ENCODE results near the gene RAD9A. TPM values are rescaled to one million over a fixed set of nuclear protein-coding genes. Genes with fewer than 3 reads are reported as not detected.

The RAD9A gene
- total and polyA plus RNA-seq, 2 experiments from 2014 or later: 13.9 to 17.0 TPM

- H3K4me1 ChIP-seq (ENCODE audit: insufficient read depth): peaks cover 7% of the 10 kb centered on the region
- H3K9me3 Mint-ChIP-seq: no peaks in the 10 kb centered on the region; the same call in 2 of the 3 replicates
- no peaks in the 10 kb centered on the region for H3K79me2 ChIP-seq (replicated peaks; ENCODE audit: insufficient read depth)
- no peak overlapping the region; the same call in 2 of the 3 replicates for H3K4me3 Mint-ChIP-seq
- peaks cover 23% of the 10 kb centered on the region for H3K4me1 Mint-ChIP-seq
- no peak for DNase-seq (ENCODE audit: low spot score)
- no peaks in the 10 kb centered on the region for H3K9me2 ChIP-seq (ENCODE audit: insufficient read depth)
- no peak for ATAC-seq
- H3F3A ChIP-seq (replicated peaks; ENCODE audit: low read depth): 0 out of 2 replicates have a peak, but pooled peaks cover 14% of the 10 kb centered on the region
- H3K4me2 ChIP-seq: no peak overlapping the region
- H3K36me3 Mint-ChIP-seq (ENCODE audit: low read depth): no peaks in the 10 kb centered on the region
- TF ChIP-seq ZNF331 (CRISPR knock-in tag; IDR thresholded peaks at IDR 0.05; ENCODE audit: low read depth) (no peak), ETS1 (IDR thresholded peaks at IDR 0.05) (no peak), EZH2 (IDR thresholded peaks at IDR 0.05; ENCODE audit: low read depth, unreplicated experiment) (no peak), POLR2AphosphoS5 (IDR thresholded peaks at IDR 0.05; ENCODE audit: low read depth) (no peak), CTCF (conservative IDR thresholded peaks at IDR 0.05; ENCODE audit: low read depth in 2 of 2) (no peak), REST (IDR thresholded peaks at IDR 0.05; ENCODE audit: unreplicated experiment) (no peak), CREB1 (CRISPR knock-in tag; IDR thresholded peaks at IDR 0.05; ENCODE audit: low read depth) (no peak), ZNF462 (CRISPR knock-in tag; IDR thresholded peaks at IDR 0.05) (no peak), STAT1 (IDR thresholded peaks at IDR 0.05; ENCODE audit: unreplicated experiment) (no peak), NANOG (IDR thresholded peaks at IDR 0.05; ENCODE audit: borderline replicate concordance) (no peak), EZH2phosphoT487 (IDR thresholded peaks at IDR 0.05; ENCODE audit: unreplicated experiment) (no peak), JUNB (IDR thresholded peaks at IDR 0.05; ENCODE audit: unreplicated experiment) (no peak), ZNF114 (CRISPR knock-in tag; IDR thresholded peaks at IDR 0.05) (no peak)
- peaks cover 12% of the 10 kb centered on the region for H3K27me3 Mint-ChIP-seq (ENCODE audit: insufficient read depth, low read depth, poor library complexity)
- H3K27me3 ChIP-seq (ENCODE audit: insufficient read depth): no peaks in the 10 kb centered on the region
- H3K4me3 ChIP-seq: no peak overlapping the region
- no peak overlapping the region for H3K27ac Mint-ChIP-seq
- no peaks in the 10 kb centered on the region; the same call in 1 of the 2 replicates for H4K20me1 ChIP-seq (replicated peaks; ENCODE audit: insufficient read depth)
- H2AFZ ChIP-seq: no peak overlapping the region
- no peak overlapping the region for H3K27ac ChIP-seq (ENCODE audit: low read depth)
- no peaks in the 10 kb centered on the region for H3K36me3 ChIP-seq (ENCODE audit: insufficient read depth)
These were observed 42.3 kb upstream of the RAD9A start for GRCh38 chr11:67349457-67349856.

Measured in GM23338 (cell line).